Stimulated activated CD8-positive, alpha-beta memory T cell treated with anti-CD3 and anti-CD28 coated beads, Interleukin-4, amount 100 ng/mL, for 4 hours (primary cell): ENCODE data around the gene IFT172.

ENCODE experiments used
- DNase-seq, 2 donors: peaks; one replicate each; pipeline ENCODE4 v3.0.0-alpha.2; 2020; ENCODE audit warnings: low read depth in 2 of 2, low spot score in 1 of 2

Gene IFT172

DNA sequence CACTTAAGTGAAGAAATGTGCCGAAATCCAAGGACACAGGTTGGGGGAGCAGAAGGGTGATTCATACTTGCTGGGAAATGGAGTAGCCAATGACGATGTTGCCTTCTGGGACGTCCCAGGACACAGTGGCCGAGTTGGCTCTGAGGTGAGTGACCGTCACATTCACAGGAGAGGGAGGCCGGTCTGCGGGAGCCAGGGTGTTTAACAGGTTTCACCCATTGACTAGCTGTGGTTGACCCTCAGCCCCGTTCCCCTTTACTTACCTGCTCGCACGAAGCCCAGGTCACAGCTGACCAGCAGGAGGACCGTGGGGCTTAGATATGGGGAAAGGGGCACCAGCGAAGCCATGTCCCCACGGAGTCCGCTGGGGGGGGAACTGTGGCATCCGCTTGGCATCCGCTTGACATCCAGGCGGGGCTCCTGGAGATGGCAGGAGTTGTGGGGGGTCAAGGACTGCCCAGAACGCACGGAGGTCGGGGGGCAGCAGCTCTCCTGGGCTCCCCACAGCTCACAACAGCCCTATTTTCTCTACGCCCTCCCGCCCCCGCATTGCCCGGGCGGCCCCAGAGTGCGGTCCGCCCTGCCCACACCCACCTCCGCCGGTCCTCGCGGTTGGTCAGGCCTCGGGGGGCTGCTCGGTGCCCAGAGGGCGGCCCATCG lies 4.9 kb upstream of the IFT172 start:
- no peak for DNase-seq

DNA sequence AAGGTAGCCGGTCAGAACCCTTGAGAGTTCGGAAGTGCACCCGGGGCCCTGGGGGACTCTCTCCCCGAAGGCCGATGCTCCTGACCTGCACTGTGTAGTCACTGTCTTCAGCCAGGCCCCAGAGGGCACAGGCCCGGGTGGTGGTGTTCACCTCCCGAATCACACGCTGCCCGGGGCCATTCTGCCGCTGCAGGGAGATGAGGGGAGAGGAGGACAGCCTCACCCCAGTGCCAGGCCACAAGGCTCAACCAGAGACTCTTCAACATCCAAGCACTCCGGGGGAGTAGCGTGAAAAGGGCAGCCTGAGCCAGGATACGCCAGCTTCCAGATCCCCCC lies 4.4 kb upstream of the IFT172 start:
- DNase-seq, result no peak

DNA sequence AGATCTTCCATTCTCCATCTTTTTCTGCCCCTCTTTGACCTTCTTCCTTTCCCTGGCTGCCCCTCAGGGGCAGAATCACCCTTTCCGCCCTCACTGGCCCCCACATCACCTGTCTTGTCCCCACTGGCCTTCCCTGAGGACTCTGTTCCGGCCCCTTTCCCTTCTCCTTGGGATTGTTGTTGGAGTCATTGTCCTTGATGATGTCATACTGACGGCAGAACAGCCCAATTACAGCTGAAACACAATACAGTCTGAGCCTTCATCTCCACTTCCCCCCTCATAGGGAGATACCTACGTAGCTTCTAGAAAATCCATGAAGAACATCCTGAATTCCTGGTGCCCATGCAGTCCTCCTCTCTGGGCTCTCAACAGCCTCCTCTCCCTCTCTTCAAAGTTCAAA lies 3.0 kb upstream of the IFT172 start:
- no peak for DNase-seq

DNA sequence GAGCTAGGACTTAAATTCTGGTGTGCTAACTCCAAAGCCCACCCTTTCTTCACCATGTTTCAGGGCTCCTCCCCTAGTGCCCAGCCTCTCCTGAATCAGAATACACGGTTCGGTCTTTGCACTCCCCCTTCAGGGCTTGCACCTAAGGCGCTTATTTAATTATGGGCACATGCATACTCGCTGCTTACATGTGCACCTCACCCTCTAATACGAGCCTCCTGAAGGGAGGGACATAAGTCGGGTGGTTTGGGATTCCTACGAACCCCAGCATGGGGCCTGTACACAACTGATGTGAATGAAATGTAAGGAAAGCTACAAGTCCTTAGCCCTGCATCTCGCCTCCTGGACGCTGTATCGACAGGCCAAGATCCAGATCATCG lies 435 bp downstream of the IFT172 start:
- DNase-seq, result no peak

DNA sequence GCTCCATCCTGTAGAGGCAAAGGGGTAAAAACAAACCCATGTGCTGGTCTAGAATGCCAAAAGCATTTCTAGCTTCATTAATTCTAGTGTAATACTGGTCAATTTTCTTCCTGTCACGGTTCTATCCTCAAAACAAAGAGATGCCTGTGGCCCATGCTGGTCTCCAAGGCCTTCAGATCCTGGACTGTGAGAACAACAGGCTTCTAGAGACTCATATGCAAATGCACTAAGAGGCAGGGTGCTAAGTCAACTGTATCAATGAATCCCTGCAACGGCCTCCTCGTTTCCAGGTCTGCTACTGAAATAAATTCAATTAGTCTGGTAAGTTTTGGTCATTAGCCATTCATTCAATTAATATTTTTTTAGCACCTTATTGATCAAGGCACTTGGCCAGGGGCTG lies 4.0 kb downstream of the IFT172 start:
- DNase-seq, result no peak

DNA sequence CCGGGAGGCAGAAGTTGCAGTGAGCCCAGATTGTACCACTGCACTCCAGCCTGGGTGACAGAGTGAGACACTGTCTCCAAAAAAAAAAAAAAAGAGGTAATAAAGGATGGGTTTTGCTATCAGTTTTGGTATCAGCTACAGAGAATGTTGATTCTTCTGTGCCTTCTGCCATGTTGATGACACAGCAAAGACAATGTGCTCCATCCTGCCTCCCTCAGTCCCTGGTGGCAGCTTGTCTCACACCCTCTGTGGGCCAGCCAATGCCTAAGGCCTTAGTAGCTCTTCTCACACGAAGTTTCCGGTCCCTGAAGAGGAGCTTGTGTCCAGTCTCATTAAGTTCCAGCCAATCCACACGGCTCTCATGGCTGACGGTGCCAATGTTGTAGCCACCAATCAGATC lies 17.6 kb downstream of the IFT172 start:
- DNase-seq, result no peak

DNA sequence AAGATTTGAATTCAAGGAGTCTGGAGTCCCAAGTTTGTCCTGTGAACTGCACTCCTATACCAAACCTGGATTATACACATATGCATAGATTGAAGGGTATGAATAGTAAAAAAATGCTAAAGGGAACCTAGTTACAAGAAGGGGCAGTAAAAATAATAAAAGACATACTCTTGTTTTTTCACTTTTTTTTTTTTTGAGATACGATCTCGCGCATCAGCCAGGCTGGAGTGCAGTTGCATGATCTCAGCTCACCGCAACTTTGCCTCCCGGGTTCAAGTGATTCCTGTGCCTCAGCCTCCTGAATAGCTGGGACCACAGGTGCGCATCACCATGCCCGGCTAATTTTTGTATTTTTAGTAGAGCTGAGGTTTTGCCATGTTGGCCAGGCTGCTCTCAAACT lies 25.1 kb downstream of the IFT172 start:
- no peak for DNase-seq

DNA sequence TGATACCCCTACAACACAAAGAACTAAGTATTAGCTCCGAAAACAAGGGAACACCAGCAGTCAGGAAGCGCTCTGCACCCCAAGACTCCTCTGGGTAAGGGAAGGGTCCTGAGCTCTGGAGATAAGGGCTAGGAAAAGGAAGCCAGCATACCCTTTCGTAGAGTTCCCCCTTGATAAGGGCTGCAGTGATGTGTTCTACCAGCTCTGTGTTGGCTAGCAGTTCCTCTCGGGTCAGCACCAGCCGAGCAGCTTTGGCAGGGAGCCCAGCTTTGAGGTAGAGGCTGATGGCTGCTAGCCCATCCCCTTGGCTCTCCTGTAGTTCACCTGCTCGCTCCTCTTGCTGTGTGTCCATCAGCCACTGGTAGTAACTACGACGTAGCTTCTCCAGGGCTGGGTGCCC lies 28.4 kb downstream of the IFT172 start:
- no peak for DNase-seq

DNA sequence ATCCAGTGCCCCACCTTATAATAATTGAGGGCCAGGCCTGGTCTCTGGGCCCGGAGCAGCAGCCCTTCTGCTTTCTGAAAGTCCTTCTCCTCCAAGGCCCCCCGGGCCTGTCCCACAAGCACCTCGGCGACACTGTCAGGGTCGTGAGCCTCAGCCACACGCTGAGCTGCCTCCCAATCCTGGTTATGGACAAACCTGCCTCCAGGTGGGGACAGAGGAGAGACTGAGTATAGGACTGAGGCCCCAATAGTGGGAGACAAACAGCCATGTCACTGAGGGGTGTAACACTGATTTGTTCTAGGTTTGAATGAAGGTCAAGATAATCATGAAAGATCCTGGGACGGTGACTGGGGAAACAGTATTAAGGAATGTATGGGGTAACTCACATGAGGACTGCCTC lies 35.6 kb downstream of the IFT172 start:
- DNase-seq, result no peak

DNA sequence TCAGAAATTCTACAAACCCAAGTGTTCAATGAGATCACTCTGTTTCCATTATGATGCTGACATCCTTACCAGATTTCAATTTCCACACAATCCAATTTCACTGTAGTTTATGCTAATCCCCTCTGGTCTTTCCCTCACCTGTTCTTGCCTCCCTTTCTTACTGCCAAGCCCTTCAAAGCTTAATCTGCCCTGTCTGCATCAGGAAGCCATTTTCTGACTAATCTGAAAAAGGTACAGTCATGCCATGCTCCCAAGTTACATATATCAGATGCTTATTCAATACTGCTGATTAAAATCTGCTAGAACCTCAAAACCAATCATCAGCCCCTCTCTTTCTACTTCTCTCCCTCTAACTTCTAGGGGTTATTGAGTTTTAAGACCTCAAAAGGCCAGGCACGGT lies 38.4 kb downstream of the IFT172 start:
- no peak for DNase-seq

DNA sequence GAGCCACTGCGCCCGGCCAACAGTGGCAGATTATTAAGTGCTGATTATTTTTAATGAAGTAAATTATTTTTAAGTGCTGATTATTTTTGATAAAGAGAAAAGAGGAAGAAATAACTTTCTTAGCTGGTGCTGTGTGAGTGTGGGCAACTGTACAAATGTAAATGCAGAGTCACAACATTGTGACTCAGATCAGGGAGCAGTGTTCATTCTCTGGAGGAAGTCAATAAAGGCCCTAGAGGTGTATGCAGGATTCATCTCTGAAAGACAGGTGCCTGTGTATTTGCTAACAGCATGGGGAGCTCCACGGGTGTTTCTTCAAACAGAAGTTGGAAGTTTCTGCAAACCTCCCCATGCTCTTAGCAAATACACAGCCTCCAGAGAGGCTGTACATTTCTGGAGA lies 41.2 kb downstream of the IFT172 start:
- DNase-seq, result no peak

DNA sequence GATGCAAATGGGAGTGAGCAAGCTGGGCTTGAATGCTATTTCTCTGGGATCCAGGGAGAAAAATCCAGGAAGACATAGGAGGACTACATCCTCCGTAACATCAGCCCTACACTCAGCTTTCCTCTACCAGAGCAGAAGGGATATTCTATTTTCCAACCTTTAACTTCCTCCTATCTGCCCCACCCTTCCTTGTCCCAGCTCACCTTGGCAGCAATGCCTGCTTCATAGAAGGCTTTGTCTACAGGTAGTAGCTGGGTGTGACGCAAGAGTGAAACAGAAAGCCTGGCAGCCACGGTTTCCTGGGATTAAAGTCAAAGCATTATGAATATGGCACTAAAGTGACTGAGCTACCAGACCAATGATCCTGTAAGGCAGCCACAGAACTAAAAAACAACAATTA lies 43.5 kb downstream of the IFT172 start:
- DNase-seq, result no peak

DNA sequence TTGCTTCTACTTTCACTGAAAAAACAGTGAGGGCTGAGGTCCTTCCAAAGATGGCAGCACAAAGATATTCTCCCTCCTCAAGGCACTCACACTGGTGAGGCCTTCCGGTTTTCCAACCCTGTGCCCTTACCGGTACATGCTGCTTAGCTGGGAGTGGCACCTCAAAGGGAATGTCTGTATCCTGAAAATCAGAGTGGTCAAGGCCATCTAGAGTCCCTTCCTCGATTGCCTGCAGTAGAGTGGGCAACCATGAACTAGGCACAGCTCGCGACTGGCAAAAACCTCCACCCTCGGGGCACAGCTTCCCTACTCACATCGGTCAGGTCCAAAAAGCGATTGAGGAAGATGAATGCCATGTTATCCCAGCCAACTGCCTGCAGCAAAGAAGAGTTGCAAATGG lies 43.9 kb downstream of the IFT172 start:
- DNase-seq, result no peak

DNA sequence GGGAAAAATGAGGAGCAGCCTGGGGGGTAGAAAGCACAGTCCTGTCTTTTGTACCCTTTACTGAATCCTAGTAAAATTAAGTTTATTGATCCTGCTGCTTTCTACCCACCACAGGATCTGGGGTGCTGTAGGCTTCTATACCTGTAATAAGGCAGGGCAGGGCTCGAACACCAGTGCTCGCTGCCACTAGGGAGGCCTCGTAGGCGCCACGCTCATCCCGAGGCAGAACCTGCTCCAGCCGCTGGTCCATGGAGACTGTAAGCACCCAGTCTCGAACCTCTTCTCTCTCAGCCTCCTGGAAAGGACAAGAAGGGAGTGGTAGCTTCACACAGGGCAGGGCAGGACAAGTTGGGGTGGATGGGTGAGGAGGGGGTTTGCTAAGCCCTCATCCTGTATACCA lies 44.4 kb downstream of the IFT172 start:
- no peak for DNase-seq

DNA sequence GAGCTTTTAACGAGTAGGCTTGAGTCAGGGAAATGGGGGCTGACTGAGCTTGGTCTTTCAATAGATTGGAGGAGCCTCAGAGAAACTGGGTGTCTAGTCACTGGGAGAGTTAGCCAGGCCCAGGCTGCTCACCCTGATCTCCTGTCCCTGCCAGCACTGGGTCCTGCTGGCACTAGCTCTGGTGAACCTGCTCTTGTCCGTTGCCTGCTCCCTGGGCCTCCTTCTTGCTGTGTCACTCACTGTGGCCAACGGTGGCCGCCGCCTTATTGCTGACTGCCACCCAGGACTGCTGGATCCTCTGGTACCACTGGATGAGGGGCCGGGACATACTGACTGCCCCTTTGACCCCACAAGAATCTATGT lies 46.6 kb downstream of the IFT172 start:
- DNase-seq, result no peak

DNA sequence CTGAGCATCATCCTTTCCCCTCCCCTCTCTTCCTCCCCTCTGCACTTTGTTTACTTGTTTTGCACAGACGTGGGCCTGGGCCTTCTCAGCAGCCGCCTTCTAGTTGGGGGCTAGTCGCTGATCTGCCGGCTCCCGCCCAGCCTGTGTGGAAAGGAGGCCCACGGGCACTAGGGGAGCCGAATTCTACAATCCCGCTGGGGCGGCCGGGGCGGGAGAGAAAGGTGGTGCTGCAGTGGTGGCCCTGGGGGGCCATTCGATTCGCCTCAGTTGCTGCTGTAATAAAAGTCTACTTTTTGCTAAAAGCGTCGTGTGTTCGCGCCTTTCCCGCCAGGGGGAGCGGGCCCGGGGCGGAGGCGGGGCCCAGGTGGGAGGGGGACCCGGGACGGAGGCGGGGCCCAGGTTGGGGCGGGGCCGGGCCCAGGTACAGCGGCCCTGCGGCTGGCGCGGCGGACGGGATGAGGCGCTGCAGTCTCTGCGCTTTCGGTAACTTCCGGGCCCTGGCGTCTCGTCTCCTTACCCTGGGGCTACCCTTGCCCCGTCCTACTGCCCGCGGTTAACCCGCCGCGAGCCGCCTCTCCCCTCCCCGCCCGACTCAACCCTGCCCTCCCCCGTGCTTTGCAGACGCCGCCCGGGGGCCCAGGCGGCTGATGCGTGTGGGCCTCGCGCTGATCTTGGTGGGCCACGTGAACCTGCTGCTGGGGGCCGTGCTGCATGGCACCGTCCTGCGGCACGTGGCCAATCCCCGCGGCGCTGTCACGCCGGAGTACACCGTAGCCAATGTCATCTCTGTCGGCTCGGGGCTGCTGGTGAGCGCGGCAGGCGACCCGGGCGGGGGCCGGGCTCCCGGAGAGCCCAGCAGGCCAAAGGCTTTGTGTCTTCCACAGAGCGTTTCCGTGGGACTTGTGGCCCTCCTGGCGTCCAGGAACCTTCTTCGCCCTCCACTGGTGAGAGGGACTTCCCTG lies 47.3 kb downstream of the IFT172 start, which contains the start of gene KRTCAP3:
Gene KRTCAP3 (plus strand): TSS at position 424 of the 962 bp plus-strand sequence. CDS start 32 bp downstream, at position 456.
- DNase-seq, result peak in 1 of 2 donors; percentile 21

DNA sequence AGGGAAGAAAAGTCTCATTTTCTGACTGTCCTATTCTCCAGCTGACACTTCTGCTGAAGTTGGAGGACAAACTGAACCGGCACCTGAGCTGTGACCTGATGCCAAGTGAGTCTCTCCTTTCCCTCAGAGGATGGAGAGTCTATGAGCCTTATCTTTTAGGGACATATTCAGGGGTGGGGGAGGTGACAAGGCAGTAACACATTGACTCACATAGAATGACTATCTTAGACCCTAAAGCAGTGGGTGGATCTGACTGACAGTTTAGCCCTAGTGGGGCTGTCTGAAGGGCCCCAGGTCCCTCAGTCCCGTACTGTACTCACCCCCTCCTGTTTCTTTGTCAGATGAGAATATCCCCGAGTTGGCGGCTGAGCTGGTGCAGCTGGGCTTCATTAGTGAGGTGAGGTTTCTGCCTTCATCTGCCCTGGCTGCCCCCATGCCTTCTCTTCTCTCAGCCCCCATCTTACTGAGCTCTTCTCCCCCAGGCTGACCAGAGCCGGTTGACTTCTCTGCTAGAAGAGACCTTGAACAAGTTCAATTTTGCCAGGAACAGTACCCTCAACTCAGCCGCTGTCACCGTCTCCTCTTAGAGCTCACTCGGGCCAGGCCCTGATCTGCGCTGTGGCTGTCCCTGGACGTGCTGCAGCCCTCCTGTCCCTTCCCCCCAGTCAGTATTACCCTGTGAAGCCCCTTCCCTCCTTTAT lies 48.2 kb downstream of the IFT172 start:
- DNase-seq, result no peak

DNA sequence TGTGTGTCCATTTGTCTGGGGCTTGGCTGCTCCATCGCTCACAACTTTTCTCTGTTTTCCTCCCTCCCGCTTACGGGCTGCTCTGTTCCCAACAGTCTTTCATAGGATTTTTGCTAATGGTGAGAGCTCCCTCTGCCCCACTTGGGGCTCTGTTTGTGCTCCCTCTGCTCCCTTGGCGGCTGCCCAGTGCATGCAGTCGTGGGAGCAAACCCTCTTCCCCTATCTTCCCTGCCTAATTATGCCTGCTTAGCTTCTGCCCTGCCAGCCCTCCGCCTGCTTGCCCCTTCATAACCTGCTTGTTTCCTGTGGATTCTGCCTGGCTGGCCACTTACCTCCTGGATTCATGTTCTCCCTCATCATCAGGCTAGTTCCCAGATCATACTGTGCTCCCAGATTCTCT lies 53.9 kb downstream of the IFT172 start:
- DNase-seq, result no peak

DNA sequence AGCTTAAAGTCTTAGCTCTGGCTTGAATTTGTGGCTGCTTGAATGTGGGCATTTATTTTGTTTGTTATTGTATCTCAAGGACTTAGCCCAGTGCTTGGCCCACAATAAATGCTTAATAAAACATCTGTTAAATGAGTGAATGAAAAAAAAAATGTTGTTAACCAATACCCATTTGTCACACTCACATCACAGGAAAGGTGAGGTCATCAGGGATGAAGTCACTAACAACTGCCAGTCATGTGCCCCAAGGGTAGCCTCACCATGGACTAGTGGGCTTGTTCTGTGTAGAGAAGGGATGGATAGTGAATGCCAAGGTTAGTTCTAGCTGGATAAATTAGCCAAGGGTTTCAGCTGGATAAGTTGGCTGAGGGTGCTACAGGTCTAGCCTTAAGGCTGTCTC lies 58.1 kb downstream of the IFT172 start:
- no peak for DNase-seq

DNA sequence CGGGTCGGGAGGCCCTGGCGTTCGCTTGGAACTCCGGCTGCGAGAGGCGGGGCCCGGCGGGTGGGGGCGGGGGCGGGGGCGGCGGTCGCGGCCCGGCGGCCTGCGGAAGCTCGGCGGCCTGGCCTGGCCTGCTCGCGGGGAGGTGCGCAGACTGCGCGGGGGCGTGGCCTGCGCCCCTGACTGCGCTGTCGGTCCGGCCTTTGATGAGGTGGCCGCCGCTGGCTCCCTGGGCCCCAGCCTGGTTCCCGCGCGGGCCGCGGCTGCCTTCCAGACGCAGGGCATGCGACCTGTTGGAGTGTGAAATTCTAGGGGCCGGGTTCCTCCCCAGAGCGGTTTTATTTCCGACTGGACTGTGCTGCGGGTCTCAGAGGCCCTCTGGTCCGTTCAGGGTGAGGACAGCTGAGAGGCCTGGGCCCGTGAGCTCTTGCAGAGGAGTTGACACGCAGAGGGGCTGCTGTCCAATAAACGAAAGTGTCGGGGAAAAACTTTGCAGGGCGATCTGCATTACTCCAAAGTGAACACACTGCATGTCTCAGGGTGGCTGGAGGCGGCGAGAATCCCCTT lies 60.5 kb downstream of the IFT172 start:
- DNase-seq, result peak in 1 of 2 donors; percentile 54

DNA sequence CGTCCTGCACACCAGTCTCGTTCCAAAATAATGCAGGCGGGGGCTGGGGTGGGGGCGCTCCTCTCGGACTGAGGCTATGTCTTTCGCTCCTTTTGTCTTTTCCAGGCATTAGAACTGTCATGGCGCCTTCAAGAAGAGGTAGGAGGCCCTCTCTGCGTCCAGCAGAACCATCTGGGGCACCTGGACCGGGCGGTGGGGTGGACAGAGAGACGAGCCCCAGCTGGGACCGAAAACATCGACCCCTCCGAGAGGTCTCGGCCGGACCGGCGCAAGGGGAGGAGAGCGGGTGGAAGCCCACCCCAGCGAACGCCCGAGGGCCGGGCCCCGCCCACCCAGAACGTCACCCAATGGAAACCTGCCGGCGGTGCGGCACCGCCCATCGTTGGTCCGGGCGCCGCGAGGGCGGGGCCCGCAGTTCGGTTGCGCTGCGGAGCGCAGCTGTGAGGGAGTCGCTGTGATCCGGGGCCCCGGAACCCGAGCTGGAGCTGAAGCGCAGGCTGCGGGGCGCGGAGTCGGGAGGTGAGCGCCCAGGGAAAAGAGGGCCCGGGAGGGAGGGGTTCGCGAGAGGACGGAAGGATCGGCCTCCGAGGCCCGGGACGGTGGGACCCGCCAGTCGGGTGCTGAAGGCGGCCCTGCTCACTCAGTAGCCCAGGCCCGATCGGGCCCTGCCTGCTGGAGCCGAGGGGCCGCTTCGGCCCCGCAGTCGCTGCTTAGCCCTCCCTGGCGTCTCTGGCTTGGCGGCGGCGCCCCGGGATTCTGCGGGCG lies 61.1 kb downstream of the IFT172 start, which contains the start of gene NRBP1:
Gene NRBP1 (plus strand): TSS at position 419 of the 765 bp plus-strand sequence. CDS start 4,643 bp downstream, outside the sequence.
- DNase-seq, result peak; percentile 75 to 85
